ENCODE data around the gene C16orf74.

DNA sequence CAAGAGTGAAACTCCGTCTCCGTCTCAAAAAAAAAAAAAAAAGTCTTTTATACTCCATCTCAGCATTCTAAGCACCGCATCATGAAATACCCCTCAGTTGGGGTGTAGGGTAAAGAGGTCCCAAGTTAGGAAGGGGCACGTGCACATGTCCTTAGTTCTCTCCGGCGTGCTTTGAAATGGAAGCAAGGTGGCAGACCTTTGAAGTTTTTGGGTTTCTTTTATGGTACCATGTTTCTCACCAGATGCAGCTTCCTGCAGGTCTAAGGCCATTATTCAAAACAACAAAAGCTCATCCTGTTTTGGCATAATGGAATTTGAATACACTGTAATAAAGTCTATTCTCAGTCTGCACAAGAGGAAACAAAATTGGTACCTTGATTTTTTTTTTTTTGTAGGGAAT, 38.9 kb upstream of the C16orf74 start:
- no peak for TF ChIP-seq POLR2AphosphoS5 (IDR thresholded peaks at IDR 0.05; ENCODE audit: low read depth, low read length)
- TF ChIP-seq POLR2A (IDR thresholded peaks at IDR 0.05; ENCODE audit: low read depth, low read length), result no peak

Data from GM12892 (cell line).